Dermis blood vessel endothelial cell (primary cell): ENCODE measurements around the gene SPTB. TPM values are rescaled to one million over a fixed set of nuclear protein-coding genes. Genes with fewer than 3 reads are reported as not detected.

ENCODE experiments used
- DNase-seq: peaks from one replicate; pipeline ENCODE4 v3.0.0; 2010
- total RNA-seq: library from RNA; depleted of rRNA; stranded (reverse); fragments of >200 nt; gene quantifications from 2 replicates; pipeline ENCODE4 v1.2.3, GENCODE V29; 2014

SPTB gene
- total RNA-seq, 1 donor from 2014 or later = under 0.01 TPM

- DNase-seq = peak; percentile 52
These were observed 115.7 kb downstream of the SPTB start for GRCh38 chr14:64763801-64764621.

DNA sequence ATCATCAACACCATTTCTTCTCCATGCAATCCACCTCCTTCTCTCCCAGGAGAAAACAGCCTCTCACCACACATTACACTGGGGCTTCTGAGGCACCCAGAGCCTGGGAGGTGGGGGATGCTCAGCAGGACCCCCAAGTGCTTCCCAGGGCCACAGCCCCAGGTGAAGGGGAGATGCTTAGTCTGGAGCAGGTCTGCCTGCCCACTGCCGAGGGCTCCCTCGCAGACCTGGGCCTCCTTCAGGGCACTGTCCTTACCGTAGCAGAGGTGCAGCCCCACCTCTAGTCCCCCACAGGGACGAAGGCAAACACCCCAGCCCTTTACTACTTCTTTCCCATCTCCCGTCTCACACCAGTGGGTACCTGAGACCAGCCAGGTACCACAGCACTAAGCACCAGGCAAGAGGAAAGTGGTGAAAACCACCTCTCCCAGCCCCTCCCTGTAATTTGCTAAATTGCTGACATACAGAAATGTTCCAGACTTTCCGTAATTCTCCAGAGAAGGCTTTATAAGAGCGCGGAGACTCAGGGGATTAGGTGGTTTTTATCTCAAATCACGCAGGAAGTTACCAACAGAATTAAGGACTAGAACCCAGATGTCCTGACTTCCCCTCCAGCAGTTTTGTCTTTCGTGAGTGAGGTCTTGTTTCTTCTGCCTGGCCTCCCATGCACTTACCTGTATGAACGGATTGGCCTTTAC is 116.5 kb downstream of the SPTB start:
- no peak for DNase-seq

DNA sequence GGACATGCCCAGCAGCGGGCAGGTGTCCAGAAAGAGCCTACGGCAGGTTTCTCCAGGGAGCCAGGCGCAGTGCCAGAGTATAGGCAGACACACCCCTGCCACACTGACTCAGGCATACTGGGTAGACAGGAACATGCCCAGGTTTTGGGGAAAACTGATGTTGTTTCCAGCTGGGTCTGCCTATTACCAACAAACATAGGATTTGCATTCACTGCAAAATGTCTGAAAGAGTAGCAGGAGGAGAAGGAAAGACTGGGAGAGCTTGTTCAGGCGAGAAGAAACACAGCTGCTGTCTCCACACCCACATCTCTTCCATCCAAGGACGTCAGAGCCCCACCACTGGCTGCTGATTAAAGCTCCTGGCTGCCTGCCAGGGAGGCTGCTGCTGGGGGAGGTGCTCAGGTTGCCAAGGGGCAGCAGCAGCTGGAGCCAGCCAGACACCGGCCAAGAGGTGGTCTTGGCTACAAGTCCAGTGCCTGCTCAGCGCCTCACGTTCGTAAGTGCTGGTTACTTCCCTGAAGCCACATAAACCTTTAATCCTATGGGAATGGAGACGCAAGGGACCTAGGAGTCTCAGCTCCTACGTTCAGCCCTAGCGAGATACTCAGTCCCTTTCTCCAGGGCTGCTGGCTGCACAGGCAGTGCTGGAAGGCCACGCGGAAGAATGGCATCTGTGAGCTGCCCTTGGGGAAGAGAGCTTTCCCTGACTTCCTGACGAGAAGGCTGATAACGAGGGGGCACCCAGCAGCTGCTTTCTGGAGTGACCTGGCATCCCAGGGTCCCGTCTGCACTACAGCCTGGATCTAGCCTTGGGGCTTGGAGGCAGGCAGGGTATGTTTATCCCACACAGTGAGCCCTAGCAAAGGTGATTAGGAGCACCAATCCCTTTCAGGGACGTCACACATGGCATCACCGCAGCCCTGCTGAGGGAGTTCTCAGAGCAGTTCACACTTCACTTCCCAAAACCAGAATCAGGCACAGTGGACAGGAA is 117.4 kb downstream of the SPTB start:
- peak; percentile 71 for DNase-seq

DNA sequence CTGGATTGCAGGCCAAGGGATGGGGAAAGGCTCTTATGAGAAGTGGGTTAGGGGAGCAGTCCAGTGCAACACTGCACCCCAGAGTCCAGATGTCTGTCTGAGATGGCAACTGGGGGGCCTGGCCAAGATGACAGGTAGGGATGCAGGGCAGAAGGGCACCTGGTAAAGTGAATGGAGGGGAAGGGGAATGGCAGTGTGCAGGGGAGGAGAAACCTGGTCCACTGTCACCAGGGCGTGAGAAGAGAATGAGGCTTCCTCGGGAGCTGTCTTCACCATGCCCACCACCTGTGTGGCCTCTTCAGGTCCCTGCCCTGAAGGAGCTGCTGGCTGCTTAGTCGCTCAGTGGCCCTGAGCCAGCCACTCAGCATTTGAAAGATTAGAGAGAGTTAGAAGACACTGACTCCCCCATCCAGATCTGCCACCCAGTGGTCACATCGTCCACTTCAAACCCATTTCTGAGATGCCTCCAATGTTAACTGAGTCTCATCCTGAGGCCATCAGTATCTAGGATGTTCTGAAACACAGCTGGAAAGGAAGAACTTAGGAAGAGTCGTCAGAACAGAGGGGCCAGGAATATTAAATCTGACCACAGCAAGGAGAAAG is 118.2 kb downstream of the SPTB start:
- no peak for DNase-seq

DNA sequence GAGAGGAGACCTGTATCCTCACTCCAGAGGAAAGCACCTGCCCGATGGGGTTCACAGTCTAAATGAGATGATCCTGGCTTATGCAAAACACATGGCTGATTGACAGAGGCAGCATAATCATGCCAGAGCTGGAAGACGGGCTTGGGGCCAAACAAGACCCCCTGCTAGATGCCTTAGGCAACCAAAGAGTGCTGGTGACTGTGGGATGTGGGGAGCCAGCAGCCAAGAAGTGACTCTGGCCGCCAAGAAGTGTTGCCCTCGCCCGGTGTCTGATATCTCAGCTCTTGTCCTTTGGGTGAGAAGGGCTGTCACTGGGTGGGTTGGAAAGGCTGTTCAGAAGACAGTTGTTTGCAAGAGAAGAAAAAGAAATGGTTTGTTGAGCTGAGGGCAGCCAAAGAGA is 118.8 kb downstream of the SPTB start:
- DNase-seq = no peak

DNA sequence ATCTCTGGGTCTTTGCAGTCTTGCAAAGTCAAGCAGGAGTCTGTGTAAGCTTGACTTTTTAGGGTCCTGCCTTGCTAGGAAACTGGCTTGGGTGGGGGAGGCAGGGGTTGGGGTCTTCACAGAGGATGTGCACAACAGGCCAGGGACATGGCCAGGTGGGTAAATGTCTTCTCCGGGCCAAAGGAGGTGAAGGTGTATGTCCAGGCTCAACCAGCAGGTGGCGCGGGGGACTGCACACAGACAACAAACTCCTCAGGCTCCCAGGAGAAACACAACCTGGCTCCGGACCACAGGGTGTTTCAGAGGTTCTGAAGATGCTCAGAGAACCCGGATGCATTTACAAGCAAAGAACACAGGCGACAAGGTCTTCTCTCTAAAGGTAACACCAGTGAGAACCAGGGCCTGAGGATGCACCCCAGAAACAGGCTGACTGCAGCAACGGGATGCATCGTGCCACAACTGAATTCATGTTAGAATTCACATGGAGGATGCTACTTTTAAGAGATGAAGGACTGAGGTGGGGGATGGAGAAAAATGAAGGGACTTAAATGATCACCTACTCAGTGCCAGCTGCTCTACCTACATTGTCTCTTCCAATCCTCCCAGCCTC is 119.5 kb downstream of the SPTB start:
- DNase-seq = peak; percentile 60

- no peak for DNase-seq
These were observed 120.2 kb downstream of the SPTB start for GRCh38 chr14:64759555-64759938.

DNA sequence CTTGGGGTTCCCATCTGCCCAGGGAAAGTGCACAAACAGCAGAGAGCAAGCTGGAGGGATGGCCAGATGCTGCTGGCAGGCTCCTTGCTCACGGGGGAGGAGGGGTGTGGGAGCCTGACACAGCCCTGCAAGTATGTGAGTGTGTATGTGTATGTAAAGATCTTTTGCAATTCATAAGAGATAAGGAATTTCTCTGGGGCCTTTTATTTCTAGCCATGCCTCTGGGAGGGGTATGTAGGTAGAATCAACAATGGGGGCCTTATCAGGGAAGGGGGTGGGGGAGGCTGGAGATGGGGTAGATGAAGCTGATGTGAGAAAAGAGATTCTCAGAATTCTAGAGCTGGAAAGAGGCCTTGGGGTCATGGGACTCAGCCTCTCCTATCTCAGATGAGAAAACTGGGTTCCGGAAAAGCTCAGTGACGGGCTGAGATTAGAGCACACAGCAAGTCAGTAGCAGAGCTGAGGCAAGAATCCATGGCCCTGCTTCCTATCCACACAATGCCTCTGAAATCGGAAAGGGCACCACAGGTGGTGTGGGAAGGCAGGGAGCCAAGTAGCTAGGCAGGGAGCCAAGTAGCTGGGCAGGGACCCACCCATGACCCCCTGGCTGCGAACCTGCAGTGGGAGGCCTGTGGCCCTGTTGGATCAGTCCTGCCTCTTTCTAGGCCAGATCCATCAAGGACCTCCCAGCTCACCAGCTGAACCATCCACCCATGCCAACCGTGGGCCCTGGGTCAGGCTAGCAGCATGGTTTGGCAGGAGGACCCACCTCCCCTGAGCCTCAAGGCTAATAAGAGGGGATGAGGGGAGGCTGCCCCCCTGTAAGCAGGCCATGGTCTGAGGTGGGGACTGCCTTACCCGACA is 120.8 kb downstream of the SPTB start:
- DNase-seq = no peak

- DNase-seq = no peak
These were observed 121.6 kb downstream of the SPTB start for GRCh38 chr14:64758025-64758521.

DNA sequence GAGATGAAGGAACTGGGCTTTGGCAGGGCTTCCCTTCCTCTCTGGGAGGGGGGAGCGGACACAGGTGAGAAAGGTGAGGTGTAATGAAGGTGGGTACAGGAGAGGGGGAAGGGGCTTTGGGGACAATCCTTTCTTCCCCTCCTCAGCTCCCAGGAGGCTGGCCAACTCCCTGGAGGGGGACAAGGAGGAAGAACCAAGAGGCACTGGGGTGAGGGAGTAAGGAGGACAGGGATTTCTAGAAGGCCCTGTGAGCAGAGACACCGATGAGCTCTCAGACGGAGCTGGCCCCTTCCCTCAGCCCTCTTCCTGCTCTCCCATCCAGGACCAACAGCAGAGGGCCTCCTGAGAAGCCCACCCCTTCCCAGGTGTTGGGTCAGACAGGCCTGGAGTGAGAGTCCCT is 122.1 kb downstream of the SPTB start:
- DNase-seq = no peak

- DNase-seq = no peak
These were observed 123.0 kb downstream of the SPTB start for GRCh38 chr14:64756712-64757111.

GRCh38 chr14:64755781-64756221 is 123.9 kb downstream of the SPTB start:
- no peak for DNase-seq

- no peak for DNase-seq
These were observed 125.0 kb downstream of the SPTB start for GRCh38 chr14:64754685-64755084.

DNA sequence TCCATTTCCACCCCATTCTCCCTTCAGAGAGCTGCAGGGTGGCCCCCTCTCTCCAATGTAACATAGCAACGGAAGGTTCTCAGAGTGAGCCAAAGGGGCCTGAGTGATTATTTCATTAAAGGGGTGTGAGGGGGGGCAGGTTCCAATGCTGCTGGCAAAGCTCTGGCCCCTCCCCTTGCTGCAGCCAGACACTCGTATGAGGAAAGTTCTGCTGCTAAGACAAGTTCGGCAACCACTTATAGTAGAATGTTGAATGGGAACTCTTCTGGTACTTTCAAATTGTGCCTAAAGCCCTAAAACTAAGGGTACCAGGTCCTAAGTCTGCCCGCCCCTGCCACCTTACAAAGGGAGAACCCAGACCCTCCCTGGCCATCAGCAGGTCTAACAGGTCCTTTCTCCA is 125.7 kb downstream of the SPTB start:
- no peak for DNase-seq

DNA sequence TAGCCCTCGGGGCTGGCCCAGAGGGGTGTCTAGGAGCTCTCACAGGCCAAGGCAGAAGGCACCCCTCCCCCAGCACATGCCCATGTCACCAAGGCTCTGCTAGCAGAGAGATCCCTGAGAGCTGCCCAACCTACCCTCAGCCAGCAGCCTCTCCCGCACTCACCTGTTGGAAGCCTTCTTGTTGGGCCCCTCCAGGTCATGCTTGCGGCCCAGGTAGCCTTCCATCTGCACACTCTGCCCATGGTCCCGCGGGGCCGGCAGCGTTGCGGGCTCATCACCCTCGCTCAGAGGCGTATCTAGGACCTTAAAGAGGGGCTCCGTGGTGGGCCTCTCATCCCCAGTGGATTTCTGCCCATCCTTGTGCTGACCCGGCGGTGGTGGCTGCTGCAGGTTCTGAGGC is 126.3 kb downstream of the SPTB start:
- DNase-seq = no peak

DNA sequence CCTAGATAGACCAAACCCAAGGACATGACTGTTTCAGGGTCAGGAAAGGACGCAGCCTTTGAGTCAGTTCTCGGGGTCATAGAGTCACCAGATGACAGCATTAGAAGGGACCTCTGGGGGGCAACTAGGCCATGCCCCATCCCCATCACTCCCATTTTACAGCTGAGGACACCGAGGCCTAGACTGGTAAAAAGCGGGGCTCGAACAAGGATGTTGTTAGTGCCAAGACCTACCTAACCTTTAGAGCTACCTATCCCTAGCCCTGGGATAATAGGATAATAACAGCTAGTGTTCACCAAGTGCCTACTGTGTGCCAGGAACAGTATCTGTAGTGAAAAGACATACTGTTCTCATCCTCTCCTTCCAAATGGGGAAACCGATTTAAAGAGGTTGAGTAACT is 126.8 kb downstream of the SPTB start:
- no peak for DNase-seq

DNA sequence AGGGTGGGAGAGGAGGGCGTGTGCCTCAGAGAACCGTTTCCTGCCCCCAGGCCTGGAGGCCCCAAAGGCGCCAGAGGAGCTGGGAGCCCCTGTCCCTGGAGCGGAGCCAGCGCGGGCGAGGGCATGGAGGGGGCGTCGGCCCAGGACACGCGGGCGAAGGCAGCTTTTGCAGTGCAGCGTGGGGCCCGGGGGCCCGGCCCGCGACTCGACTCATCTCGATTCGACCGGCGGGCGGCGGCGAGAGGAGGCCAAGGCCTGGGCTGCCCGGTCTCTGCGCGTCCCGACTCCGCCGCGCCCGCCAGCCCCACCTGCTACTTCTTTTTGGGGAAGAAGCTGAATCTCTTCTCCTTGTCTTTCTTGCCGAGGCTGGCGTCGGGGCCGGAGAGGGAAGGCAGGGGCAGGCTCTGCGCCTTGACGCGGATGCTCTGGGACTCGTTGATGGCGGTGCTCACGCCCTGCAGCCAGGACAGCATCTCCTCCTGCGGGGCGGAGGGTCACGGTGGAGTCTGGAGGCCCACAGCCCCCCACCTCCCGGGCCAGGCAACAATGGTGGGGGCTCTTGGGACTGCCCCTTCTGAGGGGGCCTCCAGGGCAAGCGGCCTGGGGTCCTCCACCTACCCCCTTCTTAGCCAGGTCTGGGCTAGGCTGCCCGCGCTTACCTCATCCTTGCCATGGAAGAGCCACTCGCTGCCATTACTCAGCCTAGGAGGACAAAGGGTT is 130.6 kb downstream of the SPTB start:
- DNase-seq = no peak

DNA sequence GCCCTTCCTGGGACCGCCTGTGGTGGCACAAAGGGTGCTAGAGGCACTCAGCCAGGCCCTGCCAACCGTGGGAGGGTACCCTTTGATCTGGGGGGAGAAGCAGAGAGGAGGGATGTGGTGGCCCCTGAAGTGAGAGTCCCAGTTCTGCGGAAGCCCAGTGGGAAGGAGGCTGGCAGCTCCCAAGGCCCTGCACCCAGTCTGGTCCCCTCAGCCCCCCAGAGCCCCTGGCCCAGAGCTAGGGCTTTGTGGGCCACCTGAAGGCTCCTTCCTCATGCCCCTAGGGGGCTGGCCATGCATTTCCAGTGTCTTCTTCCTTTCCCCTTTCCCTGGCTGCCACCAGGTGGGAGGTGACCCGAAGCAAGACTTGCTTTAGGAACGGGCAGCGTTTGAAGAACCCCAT is 131.2 kb downstream of the SPTB start:
- no peak for DNase-seq

- DNase-seq = no peak
These were observed 132.4 kb downstream of the SPTB start for GRCh38 chr14:64747327-64747726.
